ENCODE measurements around the gene JAG1.

JAG1 gene

DNA sequence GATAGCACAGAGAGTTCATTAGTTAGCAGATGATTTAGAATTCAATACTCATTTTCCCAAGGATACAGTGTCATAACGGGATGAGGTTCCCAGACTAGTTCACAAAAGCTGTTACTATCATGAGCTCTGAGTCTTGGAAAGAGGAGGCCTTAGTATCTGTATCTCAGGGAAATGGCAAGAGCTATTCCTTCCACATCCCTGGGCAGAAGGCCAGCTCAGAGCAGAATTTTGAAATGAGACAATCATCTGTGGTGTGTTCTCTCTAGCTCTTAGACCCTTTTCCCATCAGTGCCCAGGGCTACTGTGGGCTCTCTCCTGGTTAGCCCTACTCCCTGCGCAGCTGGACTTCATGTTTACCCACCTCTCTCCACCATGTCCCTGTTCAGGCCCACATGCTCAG is 64.5 kb downstream of the JAG1 start:
- Histone ChIP-seq H3K9ac (ENCODE audit: insufficient read length, low read depth) (no peak overlapping the region), H3K36me3 (ENCODE audit: insufficient read depth, insufficient read length, low read length) (peaks cover 2% of the 10 kb centered on the region), H3K9me3 (ENCODE audit: insufficient read depth, low read length) (no peaks in the 10 kb centered on the region), H3K27me3 (ENCODE audit: insufficient read depth, insufficient read length) (no peaks in the 10 kb centered on the region), H3K4me3 (ENCODE audit: insufficient read length, low read depth) (no peak overlapping the region), H3K4me1 (ENCODE audit: insufficient read depth, insufficient read length) (no peaks in the 10 kb centered on the region)
- DNase-seq (ENCODE audit: low read depth, low spot score), result no peak
- TF ChIP-seq SUZ12 (IDR thresholded peaks at IDR 0.05; ENCODE audit: extremely low read depth, insufficient read depth, insufficient read length), result no peak

- Histone ChIP-seq H3K36me3 (ENCODE audit: insufficient read depth, insufficient read length, low read length) (peaks cover 2% of the 10 kb centered on the region), H3K4me3 (ENCODE audit: insufficient read length, low read depth) (no peak overlapping the region), H3K9ac (ENCODE audit: insufficient read length, low read depth) (no peak overlapping the region), H3K9me3 (ENCODE audit: insufficient read depth, low read length) (no peaks in the 10 kb centered on the region), H3K27me3 (ENCODE audit: insufficient read depth, insufficient read length) (no peaks in the 10 kb centered on the region), H3K4me1 (ENCODE audit: insufficient read depth, insufficient read length) (no peaks in the 10 kb centered on the region)
- TF ChIP-seq ZNF274 (IDR thresholded peaks at IDR 0.05; ENCODE audit: low read depth, low read length) (no peak), SUZ12 (IDR thresholded peaks at IDR 0.05; ENCODE audit: extremely low read depth, insufficient read depth, insufficient read length) (no peak), YY1 (IDR thresholded peaks at IDR 0.05; ENCODE audit: insufficient read depth, insufficient read length) (no peak)
- DNase-seq (ENCODE audit: low read depth, low spot score), result no peak
These were observed 68.1 kb downstream of the JAG1 start for GRCh38 chr20:10605547-10606195.

GRCh38 chr20:10604865-10605440 is 68.8 kb downstream of the JAG1 start:
- no peaks in the 10 kb centered on the region for H3K27me3 ChIP-seq (ENCODE audit: insufficient read depth, insufficient read length)
- H3K9me3 ChIP-seq (ENCODE audit: insufficient read depth, low read length), result no peaks in the 10 kb centered on the region
- H3K9ac ChIP-seq (ENCODE audit: insufficient read length, low read depth), result no peak overlapping the region
- TF ChIP-seq ZNF274 (IDR thresholded peaks at IDR 0.05; ENCODE audit: low read depth, low read length), result no peak
- TF ChIP-seq SUZ12 (IDR thresholded peaks at IDR 0.05; ENCODE audit: extremely low read depth, insufficient read depth, insufficient read length), result no peak
- no peak for TF ChIP-seq YY1 (IDR thresholded peaks at IDR 0.05; ENCODE audit: insufficient read depth, insufficient read length)
- no peaks in the 10 kb centered on the region for H3K36me3 ChIP-seq (ENCODE audit: insufficient read depth, insufficient read length, low read length)
- H3K4me1 ChIP-seq (ENCODE audit: insufficient read depth, insufficient read length), result no peaks in the 10 kb centered on the region
- no peak overlapping the region for H3K4me3 ChIP-seq (ENCODE audit: insufficient read length, low read depth)
- DNase-seq (ENCODE audit: low read depth, low spot score), result no peak

- Histone ChIP-seq H3K9ac (ENCODE audit: insufficient read length, low read depth) (no peak overlapping the region), H3K9me3 (ENCODE audit: insufficient read depth, low read length) (no peaks in the 10 kb centered on the region), H3K27me3 (ENCODE audit: insufficient read depth, insufficient read length) (no peaks in the 10 kb centered on the region), H3K36me3 (ENCODE audit: insufficient read depth, insufficient read length, low read length) (no peaks in the 10 kb centered on the region), H3K4me1 (ENCODE audit: insufficient read depth, insufficient read length) (no peaks in the 10 kb centered on the region), H3K4me3 (ENCODE audit: insufficient read length, low read depth) (no peak overlapping the region)
- DNase-seq (ENCODE audit: low read depth, low spot score), result no peak
- no peak for TF ChIP-seq SUZ12 (IDR thresholded peaks at IDR 0.05; ENCODE audit: extremely low read depth, insufficient read depth, insufficient read length)
- TF ChIP-seq YY1 (IDR thresholded peaks at IDR 0.05; ENCODE audit: insufficient read depth, insufficient read length), result no peak
- TF ChIP-seq ZNF274 (IDR thresholded peaks at IDR 0.05; ENCODE audit: low read depth, low read length), result no peak
These were observed 69.6 kb downstream of the JAG1 start for GRCh38 chr20:10603971-10604864.

DNA sequence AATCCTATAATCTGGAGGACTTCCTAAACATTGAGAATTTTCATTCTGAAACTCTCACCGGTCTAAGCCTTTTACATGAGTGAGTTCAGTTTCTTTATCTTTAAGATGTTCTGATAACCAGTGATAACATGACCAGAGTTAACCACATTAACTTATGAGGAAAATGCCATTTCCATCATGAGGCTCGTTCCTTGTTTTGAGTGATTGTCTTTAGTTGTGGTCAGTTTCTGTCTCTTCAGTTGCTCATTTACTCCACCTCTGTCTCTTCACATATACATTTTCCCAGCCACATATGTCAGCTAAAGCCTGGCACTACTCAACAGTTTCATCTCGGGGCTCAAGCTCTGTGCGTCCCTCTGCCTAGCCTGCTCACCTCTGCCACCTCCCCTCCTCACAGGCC is 70.4 kb downstream of the JAG1 start:
- TF ChIP-seq SUZ12 (IDR thresholded peaks at IDR 0.05; ENCODE audit: extremely low read depth, insufficient read depth, insufficient read length) (no peak), ZNF274 (IDR thresholded peaks at IDR 0.05; ENCODE audit: low read depth, low read length) (no peak)
- H3K9me3 ChIP-seq (ENCODE audit: insufficient read depth, low read length), result no peaks in the 10 kb centered on the region
- no peak overlapping the region for H3K9ac ChIP-seq (ENCODE audit: insufficient read length, low read depth)
- DNase-seq (ENCODE audit: low read depth, low spot score), result no peak
- no peaks in the 10 kb centered on the region for H3K4me1 ChIP-seq (ENCODE audit: insufficient read depth, insufficient read length)
- H3K36me3 ChIP-seq (ENCODE audit: insufficient read depth, insufficient read length, low read length), result peaks cover 3% of the 10 kb centered on the region
- no peak overlapping the region for H3K4me3 ChIP-seq (ENCODE audit: insufficient read length, low read depth)
- no peaks in the 10 kb centered on the region for H3K27me3 ChIP-seq (ENCODE audit: insufficient read depth, insufficient read length)

DNA sequence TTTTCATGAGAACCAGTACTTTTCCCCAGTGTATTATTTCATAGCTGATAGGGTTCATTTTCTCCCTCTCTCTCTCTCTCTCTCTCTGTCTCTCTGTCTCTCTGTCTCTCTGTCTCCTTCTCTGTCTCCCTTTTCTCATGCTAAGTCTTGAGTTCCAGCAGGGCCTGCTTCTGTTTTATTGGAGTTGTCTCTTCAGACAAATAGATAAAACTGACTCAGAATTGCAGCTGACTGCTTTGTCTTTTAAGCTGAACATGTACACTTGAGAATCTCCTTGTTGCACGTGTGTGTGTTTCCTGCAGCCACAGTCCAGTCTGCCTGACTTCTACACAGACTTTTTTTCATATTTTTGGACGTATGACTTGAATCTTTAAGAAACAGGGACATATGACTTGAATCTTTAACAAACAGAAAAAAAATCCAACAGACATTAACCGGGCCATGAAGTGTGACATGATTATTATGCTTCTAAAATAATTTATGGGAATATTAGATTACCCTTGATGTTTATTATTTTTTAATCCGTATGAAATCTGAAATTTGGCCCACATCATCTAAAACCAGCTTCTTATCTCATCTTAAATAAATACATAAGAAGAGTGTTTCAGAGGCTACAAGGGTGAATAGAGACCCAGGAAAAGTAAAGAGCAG is 71.5 kb downstream of the JAG1 start:
- Histone ChIP-seq H3K9ac (ENCODE audit: insufficient read length, low read depth) (no peak overlapping the region), H3K36me3 (ENCODE audit: insufficient read depth, insufficient read length, low read length) (peaks cover 3% of the 10 kb centered on the region), H3K4me3 (ENCODE audit: insufficient read length, low read depth) (no peak overlapping the region), H3K9me3 (ENCODE audit: insufficient read depth, low read length) (no peaks in the 10 kb centered on the region), H3K4me1 (ENCODE audit: insufficient read depth, insufficient read length) (no peaks in the 10 kb centered on the region), H3K27me3 (ENCODE audit: insufficient read depth, insufficient read length) (no peaks in the 10 kb centered on the region)
- no peak for TF ChIP-seq YY1 (IDR thresholded peaks at IDR 0.05; ENCODE audit: insufficient read depth, insufficient read length)
- no peak for TF ChIP-seq ZNF274 (IDR thresholded peaks at IDR 0.05; ENCODE audit: low read depth, low read length)
- TF ChIP-seq SUZ12 (IDR thresholded peaks at IDR 0.05; ENCODE audit: extremely low read depth, insufficient read depth, insufficient read length), result no peak
- no peak for DNase-seq (ENCODE audit: low read depth, low spot score)

GRCh38 chr20:10597637-10598036 is 76.2 kb downstream of the JAG1 start:
- no peaks in the 10 kb centered on the region for H3K4me1 ChIP-seq (ENCODE audit: insufficient read depth, insufficient read length)
- no peak overlapping the region for H3K9ac ChIP-seq (ENCODE audit: insufficient read length, low read depth)
- H3K27me3 ChIP-seq (ENCODE audit: insufficient read depth, insufficient read length), result no peaks in the 10 kb centered on the region
- no peaks in the 10 kb centered on the region for H3K9me3 ChIP-seq (ENCODE audit: insufficient read depth, low read length)
- no peak for DNase-seq (ENCODE audit: low read depth, low spot score)
- H3K4me3 ChIP-seq (ENCODE audit: insufficient read length, low read depth), result no peak overlapping the region
- H3K36me3 ChIP-seq (ENCODE audit: insufficient read depth, insufficient read length, low read length), result peaks cover 3% of the 10 kb centered on the region
- no peak for TF ChIP-seq YY1 (IDR thresholded peaks at IDR 0.05; ENCODE audit: insufficient read depth, insufficient read length)
- TF ChIP-seq ZNF274 (IDR thresholded peaks at IDR 0.05; ENCODE audit: low read depth, low read length), result no peak
- TF ChIP-seq SUZ12 (IDR thresholded peaks at IDR 0.05; ENCODE audit: extremely low read depth, insufficient read depth, insufficient read length), result no peak

Data from NT2/D1 (cell line).